CD4-positive, alpha-beta memory T cell (primary cell): ENCODE data around the gene SAMD9. TPM values are rescaled to one million over a fixed set of nuclear protein-coding genes. Genes with fewer than 3 reads are reported as not detected.

Experiments used
- CTCF ChIA-PET: fragments of 350-600 bp; sonication (Branson Sonifier 250); formaldehyde crosslinking; loops from one replicate; lab custom pipeline; 2021; ENCODE audit warnings: inconsistent platforms; ENCODE audit not compliant: partially characterized antibody; lab: Charles Lee
- POLR2A ChIA-PET: fragments of 350-600 bp; sonication (Branson Sonifier 250); formaldehyde crosslinking; loops from one replicate; lab custom pipeline; 2021; ENCODE audit not compliant: partially characterized antibody; lab: Charles Lee
- DNase-seq, 5 donors: peaks; one replicate each; pipeline versions ENCODE4 v3.0.0 to v3.0.0-alpha.2; 2020 to 2022; ENCODE audit warnings: mixed read lengths in 1 of 5
- H3K27ac ChIP-seq: one replicate; pipeline ENCODE4 v1.7.0; 2013; ENCODE audit warnings: low read depth, low read length
- H3K27me3 ChIP-seq: 2 replicates; pipeline ENCODE4 v1.7.0; 2013; ENCODE audit warnings: mild to moderate bottlenecking, low read length, moderate library complexity; ENCODE audit not compliant: insufficient read depth
- H3K36me3 ChIP-seq: 2 replicates; pipeline ENCODE4 v1.7.0; 2013; ENCODE audit warnings: mild to moderate bottlenecking, low read length, moderate library complexity; ENCODE audit not compliant: insufficient read depth
- H3K4me1 ChIP-seq: 2 replicates; pipeline ENCODE4 v1.7.0; 2013; ENCODE audit warnings: mild to moderate bottlenecking, low read length, moderate library complexity; ENCODE audit not compliant: insufficient read depth
- H3K4me3 ChIP-seq, 2 donors: one replicate each; pipeline ENCODE4 v1.7.0; 2013; ENCODE audit warnings: low read length in 2 of 2, mild to moderate bottlenecking in 1 of 2
- H3K9me3 ChIP-seq, 2 donors: one replicate each; pipeline ENCODE4 v1.7.0; 2013; ENCODE audit warnings: low read length in 2 of 2, control low read depth in 1 of 2; ENCODE audit not compliant: control insufficient read depth in 1 of 2
- H3K27ac Mint-ChIP-seq, 7 donors: one replicate each; pipeline ENCODE4 v1.8.0; 2020 to 2021; ENCODE audit warnings: mixed read lengths in 7 of 7, mild to moderate bottlenecking in 6 of 7, inconsistent platforms in 3 of 7, moderate library complexity in 3 of 7
- H3K27me3 Mint-ChIP-seq, 2 donors: one replicate each; pipeline ENCODE4 v1.8.0; 2020 to 2021; ENCODE audit warnings: mixed read lengths in 2 of 2
- H3K36me3 Mint-ChIP-seq, 2 donors: one replicate each; pipeline ENCODE4 v1.8.0; 2020 to 2021; ENCODE audit warnings: mixed read lengths in 2 of 2, inconsistent platforms in 1 of 2, mild to moderate bottlenecking in 1 of 2
- H3K4me1 Mint-ChIP-seq, 4 donors: one replicate each; pipeline ENCODE4 v1.8.0; 2020 to 2021; ENCODE audit warnings: mixed read lengths in 4 of 4, mild to moderate bottlenecking in 1 of 4
- H3K4me3 Mint-ChIP-seq, 8 donors: one replicate each; pipeline ENCODE4 v1.8.0; 2020 to 2021; ENCODE audit warnings: mixed read lengths in 8 of 8, mild to moderate bottlenecking in 7 of 8, moderate library complexity in 6 of 8, inconsistent platforms in 3 of 8
- H3K9me3 Mint-ChIP-seq, 8 donors: one replicate each; pipeline ENCODE4 v1.8.0; 2020 to 2021; ENCODE audit warnings: mixed read lengths in 8 of 8, mild to moderate bottlenecking in 5 of 8, inconsistent platforms in 3 of 8, moderate library complexity in 1 of 8
- intact Hi-C: fragments of 100-400 bp; cut with micrococcal nuclease; formaldehyde crosslinking; loops from one replicate; pipeline ENCODE4 v1.15.1; 2023
- polyA plus RNA-seq, 2 donors: library from polyadenylated mRNA; unstranded; fragments of 300-500 nt; fragmentation: Illumina TruSeq; gene quantifications; one replicate each; pipeline ENCODE4 v1.2.3, GENCODE V29; 2021
- total RNA-seq, 2 experiments: library from RNA; stranded (reverse); gene quantifications; one replicate each; pipeline ENCODE4 v1.2.3, GENCODE V29; 2021

SAMD9 gene
- total and polyA plus RNA-seq, 4 experiments from 2014 or later: 13.3 to 56.6 (median 39.5) TPM

DNA sequence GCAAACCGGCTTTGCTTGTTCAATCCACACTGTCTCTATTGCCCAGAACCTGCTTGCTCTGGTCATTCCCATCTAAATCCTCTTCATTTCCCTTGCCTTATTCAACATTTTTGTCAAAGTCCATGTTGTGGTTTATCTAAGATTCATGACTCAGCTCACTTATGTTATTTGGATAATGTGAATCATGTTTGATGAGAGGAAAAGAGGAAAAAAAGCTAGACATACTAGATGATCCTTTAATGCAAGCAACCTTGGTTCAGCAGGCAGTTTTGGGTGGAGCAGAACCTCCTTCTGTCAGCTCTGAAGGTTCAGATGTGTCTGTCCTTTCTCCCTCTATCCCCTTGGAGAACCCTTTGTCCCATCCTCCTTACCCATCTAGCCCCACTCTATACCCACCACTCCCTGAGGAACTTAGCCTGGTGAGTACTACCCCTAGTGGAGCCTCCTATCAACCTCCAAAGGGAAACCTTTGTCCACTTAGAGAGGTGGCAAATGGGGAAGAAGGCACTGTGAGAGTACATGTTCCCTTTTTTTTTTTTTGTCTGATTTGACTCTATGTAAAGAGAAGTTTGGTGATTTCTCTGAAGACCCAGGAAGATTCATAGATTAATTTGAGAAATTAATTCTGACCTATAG is 32.5 kb upstream of the SAMD9 start:
- H3K9me3 ChIP-seq: no peaks in the 10 kb centered on the region
- H3K27me3 ChIP-seq: no peaks in the 10 kb centered on the region
- no peak for DNase-seq
- no peaks in the 10 kb centered on the region for H3K36me3 ChIP-seq
- H3K27ac ChIP-seq: no peak overlapping the region
- POLR2A ChIA-PET: no interaction called here
- H3K27ac Mint-ChIP-seq: no peak overlapping the region
- peaks cover 13 to 21% of the 10 kb centered on the region in 2 donors for H3K36me3 Mint-ChIP-seq
- H3K27me3 Mint-ChIP-seq: no peaks in the 10 kb centered on the region
- H3K4me3 ChIP-seq: no peak overlapping the region
- intact Hi-C loops: no loop called here
- peaks cover 24 to 32% (median 28%) of the 10 kb centered on the region in 4 donors for H3K4me1 Mint-ChIP-seq
- no peaks in the 10 kb centered on the region for H3K9me3 Mint-ChIP-seq
- peak overlapping the region in 4 of 8 donors; percentile 11 to 27 (median 20) for H3K4me3 Mint-ChIP-seq
- CTCF ChIA-PET: no interaction called here
- peaks cover 25% of the 10 kb centered on the region for H3K4me1 ChIP-seq

DNA sequence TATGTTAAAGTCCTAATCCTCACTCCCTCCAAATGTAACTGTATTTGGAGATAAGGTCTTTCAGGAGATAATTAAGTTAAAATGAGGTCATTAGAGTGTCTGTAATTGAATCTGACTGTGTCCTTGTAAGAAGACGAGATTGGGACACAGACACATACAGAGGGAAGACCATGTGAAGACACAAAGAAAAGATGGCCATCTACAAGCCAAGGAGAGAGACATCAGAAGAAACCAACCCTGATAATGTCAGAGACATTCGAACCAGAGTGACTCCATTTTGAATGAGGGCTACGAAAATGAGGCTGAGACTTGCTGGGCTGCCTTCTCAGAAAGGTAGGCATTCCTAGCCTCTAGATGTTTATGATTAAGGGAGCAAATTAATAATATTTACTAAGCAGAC is 30.9 kb upstream of the SAMD9 start:
- Histone ChIP-seq H3K4me3 (peak overlapping the region in 1 of 2 donors; percentile 59), H3K36me3 (peaks cover 14% of the 10 kb centered on the region), H3K27me3 (no peaks in the 10 kb centered on the region), H3K27ac (peak overlapping the region; percentile 58), H3K9me3 (no peaks in the 10 kb centered on the region), H3K4me1 (peaks cover 30% of the 10 kb centered on the region)
- no peak for DNase-seq
- Mint-ChIP-seq H3K4me3 (peak overlapping the region; percentile 66 to 96 (median 89)), H3K27ac (peak overlapping the region; percentile 66 to 97 (median 94)), H3K36me3 (peaks cover 25 to 30% of the 10 kb centered on the region in 2 donors), H3K9me3 (no peaks in the 10 kb centered on the region), H3K4me1 (peaks cover 27 to 35% (median 31%) of the 10 kb centered on the region in 4 donors), H3K27me3 (no peaks in the 10 kb centered on the region)
- ChIA-PET CTCF (no interaction called here), POLR2A (no interaction called here)
- intact Hi-C loops: loop anchor here (1.0 kb wide), 2 partner anchors 30 to 84 kb away; partner anchors contain the start of gene VPS50

DNA sequence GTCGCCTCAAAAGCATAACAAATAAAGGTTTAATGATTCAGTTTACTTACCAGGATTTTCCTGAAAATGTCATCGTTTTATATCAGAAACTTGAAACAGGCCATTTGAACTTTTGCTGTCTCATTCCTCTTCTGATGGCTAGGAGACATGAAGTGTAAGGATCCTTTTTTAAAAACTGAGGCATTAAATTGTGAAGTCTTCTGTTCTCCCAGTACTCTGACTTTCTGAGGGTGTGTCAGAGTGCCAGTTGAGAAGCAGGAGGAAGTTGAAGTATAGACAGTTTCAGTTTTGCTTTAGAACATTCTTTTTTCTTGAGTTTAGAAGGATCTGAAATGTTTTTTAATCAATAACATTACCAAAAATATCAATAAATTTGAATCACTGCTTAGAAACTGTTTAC is 30.4 kb upstream of the SAMD9 start, which contains the start of gene SAMD9L:
TSS of gene SAMD9L (minus strand) at position 242 of the 400 bp plus-strand sequence. CDS start 12,414 bp downstream, outside the sequence.
- peaks cover 19% of the 10 kb centered on the region for H3K36me3 ChIP-seq
- H3K27me3 Mint-ChIP-seq: no peaks in the 10 kb centered on the region
- no peaks in the 10 kb centered on the region for H3K9me3 ChIP-seq
- H3K4me3 ChIP-seq: peak within 1 kb of the TSS; percentile 44 to 59
- DNase-seq: peak in 3 of 5 donors; percentile 18 to 28 (median 25)
- H3K4me1 ChIP-seq: peaks cover 30% of the 10 kb centered on the region
- no peaks in the 10 kb centered on the region for H3K27me3 ChIP-seq
- peak within 1 kb of the TSS; percentile 66 to 97 (median 94) for H3K27ac Mint-ChIP-seq
- intact Hi-C loops: loop anchor here (1.0 kb wide), 2 partner anchors 30 to 84 kb away; partner anchors contain the start of gene VPS50
- ChIA-PET POLR2A (interaction anchor here (1.1 to 2.1 kb wide), 3 partner anchors 31 to 312 kb away, joined by 3 to 14 read pairs (median 6); partner anchors contain the start of genes CDK6, SAMD9 and VPS50), CTCF (interaction anchor here (1.1 kb wide), 2 partner anchors 81 to 84 kb away, joined by 3 read pairs; partner anchors contain the start of gene VPS50)
- peak within 1 kb of the TSS; percentile 89 to 97 (median 92) for H3K4me3 Mint-ChIP-seq
- no peaks in the 10 kb centered on the region for H3K9me3 Mint-ChIP-seq
- H3K4me1 Mint-ChIP-seq: peaks cover 29 to 39% (median 33%) of the 10 kb centered on the region in 4 donors
- H3K27ac ChIP-seq: peak within 1 kb of the TSS; percentile 58
- H3K36me3 Mint-ChIP-seq: peaks cover 25 to 30% of the 10 kb centered on the region in 2 donors

DNA sequence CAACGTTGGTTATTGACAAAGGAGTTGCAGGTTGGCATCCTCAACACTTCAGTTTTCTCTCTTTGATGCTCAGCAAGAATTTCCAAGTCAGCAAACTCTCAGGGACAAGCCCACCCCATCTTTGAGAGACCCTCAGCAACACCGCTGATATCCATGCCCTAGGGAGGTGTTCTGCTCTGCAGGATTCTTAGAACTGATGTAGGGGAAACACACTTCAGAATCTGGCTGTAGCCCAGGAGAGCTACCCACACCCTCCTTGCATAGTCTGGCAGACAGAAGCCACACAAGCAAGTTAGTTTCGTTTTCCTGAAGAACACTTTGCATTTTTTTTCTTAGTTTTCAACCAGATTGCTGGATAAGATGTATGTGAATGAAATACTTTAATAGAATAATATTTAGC is 29.6 kb upstream of the SAMD9 start:
- POLR2A ChIA-PET: interaction anchor here (1.1 to 2.1 kb wide), 3 partner anchors 30 to 311 kb away, joined by 3 to 14 read pairs (median 6); partner anchors contain the start of genes CDK6, SAMD9 and VPS50
- Histone ChIP-seq H3K4me3 (peak overlapping the region; percentile 44 to 59), H3K9me3 (no peaks in the 10 kb centered on the region), H3K4me1 (peaks cover 30% of the 10 kb centered on the region), H3K27ac (peak overlapping the region; percentile 58), H3K36me3 (peaks cover 27% of the 10 kb centered on the region), H3K27me3 (no peaks in the 10 kb centered on the region)
- Mint-ChIP-seq H3K4me1 (peaks cover 29 to 41% (median 33%) of the 10 kb centered on the region in 4 donors), H3K27ac (peak overlapping the region; percentile 66 to 97 (median 89)), H3K4me3 (peak overlapping the region; percentile 89 to 97 (median 92)), H3K36me3 (peaks cover 25 to 30% of the 10 kb centered on the region in 2 donors), H3K9me3 (no peaks in the 10 kb centered on the region), H3K27me3 (no peaks in the 10 kb centered on the region)
- CTCF ChIA-PET: interaction anchor here (1.1 to 1.4 kb wide), 4 partner anchors 29 to 85 kb away, joined by 3 read pairs; partner anchors contain the start of gene VPS50
- peak; percentile 23 to 58 (median 41) for DNase-seq
- intact Hi-C loops: no loop called here

DNA sequence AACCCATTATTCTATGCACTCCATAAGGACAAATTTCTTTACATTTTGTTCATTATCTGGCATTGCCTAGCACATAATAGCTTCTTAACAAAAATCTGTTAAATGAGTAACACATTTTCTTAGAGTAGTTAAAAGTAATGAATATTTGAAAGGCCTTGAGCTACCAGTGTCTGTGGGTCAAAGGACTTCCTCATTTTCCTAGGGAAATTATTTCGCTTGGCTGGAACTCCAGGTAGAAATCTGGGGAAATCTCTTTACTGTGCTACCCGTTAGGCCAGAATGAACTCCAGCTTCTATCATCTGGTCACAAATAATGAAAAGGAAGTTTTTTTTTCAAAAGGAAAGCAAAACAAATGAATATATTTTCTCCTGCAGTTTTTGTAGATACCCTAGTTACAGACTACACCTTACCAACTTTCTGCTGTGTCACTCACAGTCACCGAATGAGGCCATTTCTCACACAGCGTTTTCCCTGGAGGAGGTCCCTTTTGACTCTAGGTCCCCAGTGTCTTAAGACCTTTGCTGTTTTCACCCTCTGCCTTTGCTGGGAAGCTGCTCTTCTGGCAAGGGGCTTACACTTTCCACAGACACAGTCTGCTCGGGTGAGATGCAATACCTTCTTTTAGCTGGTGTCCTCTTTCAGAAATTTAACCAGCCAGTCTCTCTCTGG is 28.8 kb upstream of the SAMD9 start:
- ChIA-PET POLR2A (interaction anchor here (1.1 to 3.1 kb wide), 4 partner anchors 29 to 310 kb away, joined by 3 to 14 read pairs (median 8); partner anchors contain the start of genes CDK6, SAMD9 and VPS50), CTCF (interaction anchor here (1.2 to 1.4 kb wide), 2 partner anchors 28 to 38 kb away, joined by 3 read pairs; no protein-coding TSS in a partner anchor)
- Mint-ChIP-seq H3K4me3 (peak overlapping the region; percentile 89 to 97 (median 92)), H3K27ac (peak overlapping the region; percentile 65 to 97 (median 88)), H3K27me3 (no peaks in the 10 kb centered on the region), H3K36me3 (peaks cover 25 to 30% of the 10 kb centered on the region in 2 donors), H3K4me1 (peaks cover 29 to 41% (median 33%) of the 10 kb centered on the region in 4 donors), H3K9me3 (no peaks in the 10 kb centered on the region)
- H3K9me3 ChIP-seq: no peaks in the 10 kb centered on the region
- DNase-seq: no peak
- H3K4me1 ChIP-seq: peaks cover 30% of the 10 kb centered on the region
- H3K27me3 ChIP-seq: no peaks in the 10 kb centered on the region
- H3K36me3 ChIP-seq: peaks cover 35% of the 10 kb centered on the region
- H3K4me3 ChIP-seq: peak overlapping the region; percentile 44 to 59
- peak overlapping the region; percentile 58 for H3K27ac ChIP-seq
- intact Hi-C loops: no loop called here

DNA sequence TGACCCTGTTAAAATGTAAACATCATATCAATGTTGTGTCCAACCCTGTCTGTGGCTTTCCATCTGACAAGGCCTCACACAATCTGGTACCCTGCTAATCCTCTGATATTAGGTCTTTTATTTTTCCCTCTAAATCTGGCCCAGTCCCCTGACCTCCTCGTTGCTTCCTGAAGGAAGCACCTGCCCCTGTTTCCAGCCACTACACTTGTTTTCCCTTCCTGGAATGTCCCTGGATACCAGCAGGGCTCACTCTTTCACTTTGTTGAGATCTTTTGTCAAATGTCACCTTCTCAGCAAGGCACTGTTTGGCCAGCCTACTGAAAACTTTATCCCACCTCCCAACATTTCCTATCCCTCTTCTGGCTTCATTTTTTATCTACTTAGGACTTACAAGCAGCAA is 28.3 kb upstream of the SAMD9 start:
- DNase-seq: no peak
- Histone ChIP-seq H3K4me3 (no peak overlapping the region), H3K36me3 (peaks cover 38% of the 10 kb centered on the region), H3K9me3 (no peaks in the 10 kb centered on the region), H3K27me3 (no peaks in the 10 kb centered on the region), H3K4me1 (peaks cover 30% of the 10 kb centered on the region), H3K27ac (no peak overlapping the region)
- ChIA-PET POLR2A (interaction anchor here (3.1 kb wide), 1 partner anchor 29 kb away, joined by 10 read pairs; the partner anchor contains the start of gene SAMD9), CTCF (interaction anchor here (1.4 to 1.6 kb wide), 2 partner anchors 7 to 80 kb away, joined by 4 to 6 read pairs; partner anchors contain the start of gene HEPACAM2)
- H3K4me1 Mint-ChIP-seq: peaks cover 29 to 41% (median 33%) of the 10 kb centered on the region in 4 donors
- H3K27ac Mint-ChIP-seq: peak overlapping the region in 6 of 7 donors; percentile 6 to 86 (median 60)
- intact Hi-C loops: no loop called here
- no peaks in the 10 kb centered on the region for H3K9me3 Mint-ChIP-seq
- no peaks in the 10 kb centered on the region for H3K27me3 Mint-ChIP-seq
- peak overlapping the region; percentile 49 to 97 (median 81) for H3K4me3 Mint-ChIP-seq
- peaks cover 25 to 30% of the 10 kb centered on the region in 2 donors for H3K36me3 Mint-ChIP-seq
